Activated T-helper 2 cell treated with anti-CD3 and anti-CD28 coated beads, Interferon-gamma antibody, Interleukin-2, Interleukin-4, amounts not matched to agents 10 μg/mL and 5 μg/mL and 100 μg/mL, durations not matched to agents 14 hours and 24 hours and 36 hours (primary cell): ENCODE data around the gene SEC23B. TPM values are rescaled to one million over a fixed set of nuclear protein-coding genes. Genes with fewer than 3 reads are reported as not detected.

Experiments used
- DNase-seq: peaks from one replicate; pipeline ENCODE4 v3.0.0; 2021; ENCODE audit warnings: low spot score
- H3K27ac Mint-ChIP-seq: one replicate; pipeline ENCODE4 v1.8.0; 2021; ENCODE audit warnings: mixed read lengths
- H3K27me3 Mint-ChIP-seq: one replicate; pipeline ENCODE4 v1.8.0; 2021; ENCODE audit warnings: low read depth, mixed read lengths
- H3K36me3 Mint-ChIP-seq: one replicate; pipeline ENCODE4 v1.8.0; 2021; ENCODE audit warnings: low read depth, mixed read lengths
- H3K4me1 Mint-ChIP-seq: one replicate; pipeline ENCODE4 v1.8.0; 2021; ENCODE audit warnings: low read depth, mixed read lengths
- H3K4me3 Mint-ChIP-seq: one replicate; pipeline ENCODE4 v1.8.0; 2021; ENCODE audit warnings: low read depth, mild to moderate bottlenecking, moderate library complexity, mixed read lengths
- H3K9me3 Mint-ChIP-seq: one replicate; pipeline ENCODE4 v1.8.0; 2021; ENCODE audit warnings: mixed read lengths
- intact Hi-C: fragments of 100-400 bp; cut with micrococcal nuclease; formaldehyde crosslinking; loops from one replicate; pipeline ENCODE4 v1.15.1; 2023
- total RNA-seq: library from RNA; stranded (reverse); gene quantifications from 2 replicates; pipeline ENCODE4 v1.2.3, GENCODE V29; 2022

The SEC23B gene
- total RNA-seq, 1 donor from 2014 or later, result 126 TPM

DNA sequence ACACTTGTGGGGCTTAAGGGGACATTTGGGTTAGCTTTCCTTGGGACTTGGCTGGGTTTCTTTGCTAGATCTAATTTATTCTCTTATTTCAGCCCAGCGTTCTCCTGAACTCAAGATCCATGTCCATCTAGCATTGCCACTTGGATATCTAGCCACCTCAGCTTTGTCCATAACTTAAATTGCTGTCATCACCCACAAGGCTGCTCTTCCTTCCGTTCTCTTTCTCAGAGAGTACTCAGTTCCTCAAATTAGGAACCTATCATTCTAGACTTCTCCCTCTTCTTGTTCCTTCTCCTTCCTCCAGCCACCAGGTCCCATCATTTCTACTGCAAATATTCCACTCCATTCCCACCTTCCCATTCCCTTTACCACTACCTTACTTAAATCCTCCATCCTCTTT, 63.8 kb downstream of the SEC23B start:
- Mint-ChIP-seq H3K4me3 (no peak overlapping the region), H3K27ac (no peak overlapping the region), H3K9me3 (peaks cover 4% of the 10 kb centered on the region), H3K4me1 (peaks cover 11% of the 10 kb centered on the region), H3K36me3 (peaks cover 29% of the 10 kb centered on the region), H3K27me3 (no peaks in the 10 kb centered on the region)
- no peak for DNase-seq
- intact Hi-C loops, result no loop called here

DNA sequence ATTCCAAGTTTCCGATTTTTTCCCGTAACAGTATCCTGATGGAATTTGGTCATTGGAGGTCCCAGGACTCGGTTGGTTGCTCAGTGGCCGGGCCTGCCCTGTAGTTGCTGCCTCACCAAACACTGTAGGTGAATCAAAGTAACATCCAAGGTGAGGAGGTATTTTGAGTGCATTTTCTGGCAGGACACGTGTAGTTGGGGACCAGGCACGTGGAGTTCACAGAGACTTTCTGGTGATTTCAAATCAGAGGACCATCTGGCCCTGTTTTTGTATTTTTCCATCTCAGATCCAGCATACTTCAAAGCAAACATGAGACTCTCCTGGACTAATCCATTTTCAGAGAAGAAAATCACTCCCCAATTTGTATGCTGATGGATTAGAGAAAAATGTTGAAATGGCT, 70.2 kb downstream of the SEC23B start:
- Mint-ChIP-seq H3K9me3 (no peaks in the 10 kb centered on the region), H3K27ac (no peak overlapping the region), H3K4me3 (no peak overlapping the region), H3K27me3 (peaks cover 4% of the 10 kb centered on the region), H3K4me1 (peaks cover 5% of the 10 kb centered on the region), H3K36me3 (no peaks in the 10 kb centered on the region)
- intact Hi-C loops, result no loop called here
- DNase-seq, result no peak

DNA sequence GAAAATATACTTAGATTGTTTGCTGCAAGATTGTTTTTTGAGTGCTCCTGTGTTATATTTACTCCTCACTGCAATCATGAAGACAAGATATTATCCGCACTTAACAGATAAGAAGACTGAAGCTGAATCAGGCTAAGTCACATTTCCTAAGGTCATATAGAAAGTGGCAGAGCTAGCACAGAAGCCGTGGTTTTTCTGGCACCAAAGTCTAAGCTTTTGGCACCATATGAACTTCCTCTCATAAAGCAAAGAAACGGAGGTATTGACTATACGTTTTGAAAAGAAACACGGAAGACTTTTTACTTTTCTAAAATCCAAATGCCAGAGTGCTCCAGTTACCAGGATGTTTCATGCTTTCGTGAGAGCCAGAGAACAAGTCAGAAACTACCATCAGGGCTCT, 70.8 kb downstream of the SEC23B start:
- Mint-ChIP-seq H3K27me3 (peaks cover 4% of the 10 kb centered on the region), H3K36me3 (no peaks in the 10 kb centered on the region), H3K4me1 (peaks cover 5% of the 10 kb centered on the region), H3K4me3 (no peak overlapping the region), H3K9me3 (no peaks in the 10 kb centered on the region), H3K27ac (no peak overlapping the region)
- intact Hi-C loops, result no loop called here
- DNase-seq, result no peak

DNA sequence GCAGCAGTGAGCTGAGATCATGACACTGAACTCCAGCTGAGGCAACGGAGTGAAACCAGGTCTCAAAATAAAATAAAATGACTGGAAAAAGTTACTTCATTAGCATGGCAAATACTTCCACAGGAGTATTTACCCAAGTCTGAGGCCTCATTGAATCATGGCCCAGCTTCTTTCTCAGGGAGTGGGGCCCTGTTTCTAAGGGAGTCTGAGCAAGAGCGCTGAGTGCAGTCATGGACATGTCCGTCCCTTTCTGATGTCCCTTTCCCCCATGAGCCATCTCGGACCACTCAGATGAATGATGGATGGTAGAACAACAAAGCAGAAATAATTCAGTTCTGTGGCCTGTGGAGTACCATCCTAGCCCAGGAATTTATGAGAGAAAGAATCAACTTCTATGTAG, 72.3 kb downstream of the SEC23B start:
- H3K4me1 Mint-ChIP-seq, result peaks cover 5% of the 10 kb centered on the region
- intact Hi-C loops, result loop anchor here (10.0 kb wide), 1 partner anchor 295 kb away; the partner anchor contains the start of gene ZNF133
- no peak overlapping the region for H3K27ac Mint-ChIP-seq
- DNase-seq, result no peak
- H3K27me3 Mint-ChIP-seq, result peaks cover 10% of the 10 kb centered on the region
- H3K4me3 Mint-ChIP-seq, result no peak overlapping the region
- no peaks in the 10 kb centered on the region for H3K9me3 Mint-ChIP-seq
- H3K36me3 Mint-ChIP-seq, result no peaks in the 10 kb centered on the region

DNA sequence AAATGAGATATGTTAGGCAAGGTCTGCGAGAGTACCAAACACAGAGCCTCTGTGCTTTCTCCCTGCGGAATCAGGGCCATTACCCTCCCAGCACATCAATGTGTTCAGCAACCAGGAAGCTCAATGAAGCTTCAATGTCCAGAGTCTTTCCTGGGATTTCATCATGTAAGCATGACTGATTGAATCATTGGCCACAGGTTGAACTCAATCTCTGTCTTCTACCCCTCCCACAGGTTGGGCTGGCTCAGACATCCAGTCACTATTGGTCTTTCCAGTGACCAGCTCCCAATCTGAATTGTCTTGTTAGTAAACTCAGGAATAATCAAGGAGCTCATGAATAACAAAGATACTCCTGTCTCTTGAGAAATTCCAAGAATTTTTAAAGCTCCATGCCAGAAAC, 77.4 kb downstream of the SEC23B start:
- peaks cover 21% of the 10 kb centered on the region for H3K4me1 Mint-ChIP-seq
- DNase-seq, result no peak
- H3K27me3 Mint-ChIP-seq, result peaks cover 13% of the 10 kb centered on the region
- no peaks in the 10 kb centered on the region for H3K36me3 Mint-ChIP-seq
- intact Hi-C loops, result loop anchor here (5.0 to 10.0 kb wide), 2 partner anchors 207 to 300 kb away; partner anchors contain the start of gene ZNF133
- no peak overlapping the region for H3K27ac Mint-ChIP-seq
- no peak overlapping the region for H3K4me3 Mint-ChIP-seq
- no peaks in the 10 kb centered on the region for H3K9me3 Mint-ChIP-seq

DNA sequence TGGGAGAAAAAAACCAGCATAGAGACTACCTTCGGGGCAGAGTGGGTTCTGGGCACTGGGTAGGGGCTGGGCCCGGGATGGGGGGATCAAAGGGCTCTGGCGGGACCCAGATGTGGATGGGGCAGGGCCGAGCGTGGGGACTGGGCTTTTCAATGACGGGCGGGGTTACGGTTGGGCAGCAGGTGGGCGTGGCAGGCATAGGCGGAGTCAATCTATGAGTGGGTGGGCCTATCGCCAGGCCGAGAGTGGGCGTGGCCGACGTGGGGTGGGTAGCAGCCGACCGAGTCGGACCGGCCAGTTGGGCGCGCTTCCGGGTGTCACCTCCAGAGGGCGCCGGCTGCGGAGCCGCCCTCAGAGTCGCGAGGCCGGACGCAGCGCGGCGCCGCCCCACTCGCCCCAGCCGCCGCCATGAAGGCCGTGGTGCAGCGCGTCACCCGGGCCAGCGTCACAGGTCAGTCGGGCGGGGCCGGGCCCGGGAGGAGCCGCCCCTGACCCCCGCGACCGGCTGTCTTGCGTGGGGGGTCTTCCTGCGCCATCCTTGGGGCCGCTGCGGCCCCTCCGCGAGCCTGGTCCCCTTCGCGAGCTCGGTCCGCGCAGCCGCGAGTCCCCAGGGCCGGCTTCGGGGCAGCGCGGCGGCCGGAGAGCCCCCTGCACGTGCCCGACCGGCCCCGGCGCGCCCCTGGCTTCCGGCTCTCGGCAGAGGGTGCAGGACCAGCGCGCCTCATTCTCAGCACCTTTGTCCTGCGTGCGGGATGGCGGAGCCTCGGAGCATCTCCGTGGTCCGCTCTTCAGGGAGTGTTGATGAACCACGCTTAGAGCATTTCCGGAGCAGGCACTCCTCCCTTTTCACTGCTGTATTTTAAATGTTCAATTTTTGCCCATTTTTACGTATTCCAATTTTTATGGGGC, 80.2 kb downstream of the SEC23B start, which contains the start of gene DTD1:
DTD1 (plus strand) TSS at position 390 of the 909 bp plus-strand sequence; CDS start at position 409, 19 bp downstream.
- H3K27ac Mint-ChIP-seq, result peak within 1 kb of the TSS; percentile 74
- no peaks in the 10 kb centered on the region for H3K36me3 Mint-ChIP-seq
- H3K27me3 Mint-ChIP-seq, result peaks cover 9% of the 10 kb centered on the region
- peak within 1 kb of the TSS; percentile 87 for H3K4me3 Mint-ChIP-seq
- no peaks in the 10 kb centered on the region for H3K9me3 Mint-ChIP-seq
- intact Hi-C loops, result loop anchor here (1.0 to 10.0 kb wide), 5 partner anchors 21 to 303 kb away; partner anchors contain the start of genes DZANK1, POLR3F, SEC23B and SMIM26
- DNase-seq, result peak; percentile 83
- H3K4me1 Mint-ChIP-seq, result peaks cover 20% of the 10 kb centered on the region

DNA sequence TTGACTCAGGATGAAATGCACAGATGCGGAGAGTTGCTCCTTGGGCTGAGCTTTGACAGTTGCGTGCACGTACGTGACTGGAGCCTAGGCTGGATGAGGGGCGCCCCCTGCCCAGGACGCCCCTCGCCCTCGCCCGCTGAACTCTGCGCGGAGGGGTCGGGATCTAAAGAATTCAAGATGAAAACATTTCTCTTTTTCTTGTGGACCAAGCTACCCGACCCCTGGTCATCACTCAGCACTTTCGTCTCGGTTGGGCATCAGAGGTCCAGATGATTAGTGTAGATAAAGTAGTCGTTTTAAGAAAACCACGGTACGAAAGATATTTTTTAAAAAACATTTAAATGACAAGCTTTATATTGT, 80.8 kb downstream of the SEC23B start:
- peaks cover 20% of the 10 kb centered on the region for H3K4me1 Mint-ChIP-seq
- DNase-seq, result no peak
- intact Hi-C loops, result loop anchor here (5.0 to 10.0 kb wide), 2 partner anchors 204 to 304 kb away; partner anchors contain the start of gene ZNF133
- no peaks in the 10 kb centered on the region for H3K36me3 Mint-ChIP-seq
- H3K4me3 Mint-ChIP-seq, result peak overlapping the region; percentile 87
- no peaks in the 10 kb centered on the region for H3K9me3 Mint-ChIP-seq
- H3K27ac Mint-ChIP-seq, result peak overlapping the region; percentile 74
- H3K27me3 Mint-ChIP-seq, result peaks cover 9% of the 10 kb centered on the region

DNA sequence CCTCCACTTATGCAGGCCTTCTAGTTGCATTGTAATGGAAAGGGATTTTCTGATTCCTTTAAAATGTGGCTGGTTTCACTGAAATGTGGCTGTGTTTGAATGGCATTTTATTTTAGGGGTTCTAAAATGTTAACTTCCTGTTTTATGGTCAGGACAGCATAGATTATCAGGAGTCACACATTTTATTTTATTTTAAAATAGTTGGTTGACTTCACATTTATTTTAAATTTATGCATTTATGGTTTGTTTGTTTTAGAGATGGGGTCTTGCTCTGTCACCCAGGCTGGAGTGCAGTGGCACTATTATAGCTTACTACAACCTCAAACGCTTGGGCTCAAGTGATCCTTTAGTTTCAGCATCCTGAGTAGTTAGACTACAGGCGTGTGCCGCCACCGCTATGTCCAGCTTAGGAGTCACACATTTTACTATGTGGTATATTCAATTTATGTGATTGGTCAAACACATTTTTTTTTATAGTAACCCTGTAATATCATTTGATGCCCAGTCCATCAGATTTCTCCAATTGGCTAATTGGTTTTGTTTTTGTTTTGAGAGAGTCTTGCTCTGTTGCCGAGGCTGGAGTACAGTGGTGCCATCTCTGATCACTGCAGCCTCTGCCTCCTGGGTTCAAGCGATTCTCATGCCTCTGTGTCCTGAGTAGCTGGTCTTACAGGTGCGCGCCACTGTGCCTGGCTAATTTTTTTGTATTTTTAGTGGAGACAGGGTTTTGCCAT, 82.4 kb downstream of the SEC23B start:
- DNase-seq, result no peak
- Mint-ChIP-seq H3K4me3 (peak overlapping the region; percentile 61), H3K36me3 (peaks cover 4% of the 10 kb centered on the region), H3K9me3 (no peaks in the 10 kb centered on the region), H3K27ac (no peak overlapping the region), H3K27me3 (peaks cover 2% of the 10 kb centered on the region), H3K4me1 (peaks cover 20% of the 10 kb centered on the region)
- intact Hi-C loops, result loop anchor here (5.0 to 10.0 kb wide), 2 partner anchors 202 to 305 kb away; partner anchors contain the start of gene ZNF133

DNA sequence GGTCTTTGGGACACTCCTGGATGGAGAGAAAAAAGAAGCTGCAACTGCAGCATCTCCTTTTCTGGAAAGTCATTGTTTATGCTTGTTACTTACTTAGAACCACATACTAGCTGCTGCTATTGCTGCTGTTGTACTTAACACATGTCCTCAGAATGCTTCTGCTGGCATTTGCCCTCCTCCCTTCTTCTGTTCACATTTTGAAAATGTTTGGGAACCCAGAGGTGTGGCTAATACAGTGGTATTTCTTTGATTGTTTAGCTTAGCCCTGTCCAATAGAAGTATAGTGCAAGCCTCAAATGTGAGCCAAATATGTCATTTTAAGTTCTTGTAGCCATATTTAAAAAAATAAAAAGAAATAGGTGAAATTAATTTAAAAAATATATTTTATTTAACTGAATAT, 88.5 kb downstream of the SEC23B start:
- Mint-ChIP-seq H3K27ac (no peak overlapping the region), H3K36me3 (peaks cover 33% of the 10 kb centered on the region), H3K27me3 (no peaks in the 10 kb centered on the region), H3K9me3 (peaks cover 4% of the 10 kb centered on the region), H3K4me3 (no peak overlapping the region), H3K4me1 (no peaks in the 10 kb centered on the region)
- intact Hi-C loops, result no loop called here
- DNase-seq, result no peak

DNA sequence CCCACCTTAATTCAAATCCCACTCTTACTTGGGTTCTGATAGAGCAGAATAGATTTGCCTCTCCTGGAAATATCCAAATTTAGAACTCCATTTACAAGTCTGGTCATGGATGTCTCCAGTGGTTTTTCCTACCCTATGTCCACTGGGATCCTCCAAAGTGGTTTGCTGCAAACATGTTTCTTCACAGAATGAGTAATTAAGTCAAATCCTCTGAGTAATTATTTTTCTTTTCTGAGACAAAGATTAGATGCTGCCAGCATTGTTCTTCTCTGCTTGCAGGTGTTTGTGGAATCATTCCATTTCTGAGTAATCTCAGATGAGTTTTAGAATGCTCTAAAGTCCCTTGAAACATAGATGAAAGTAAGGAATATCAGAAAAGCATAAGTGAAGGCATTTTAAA, 102.0 kb downstream of the SEC23B start:
- Mint-ChIP-seq H3K4me1 (peaks cover 2% of the 10 kb centered on the region), H3K9me3 (no peaks in the 10 kb centered on the region), H3K36me3 (no peaks in the 10 kb centered on the region), H3K27ac (no peak overlapping the region), H3K27me3 (no peaks in the 10 kb centered on the region), H3K4me3 (no peak overlapping the region)
- intact Hi-C loops, result no loop called here
- DNase-seq, result no peak
